GM23338 (cell line): Measurements from ENCODE around the gene MLLT11.

ENCODE experiments used
- CTCF ChIP-seq, 2 experiments: fragments of 200-600 bp in 1 of 2; sonication (generic) in 1 of 2; conservative IDR thresholded peaks; 2 replicates each; pipeline versions ENCODE4 v1.5.1 to v1.6.1; 2016 to 2017; ENCODE audit warnings: antibody characterized with exemption in 2 of 2, low read depth in 2 of 2, mild to moderate bottlenecking in 2 of 2, moderate library complexity in 1 of 2
- EZH2 ChIP-seq: fragments of 200-600 bp; sonication (generic); IDR thresholded peaks from one replicate; pipeline ENCODE4 v1.8.0; 2017; ENCODE audit warnings: antibody characterized with exemption, mild to moderate bottlenecking, low read depth; ENCODE audit not compliant: unreplicated experiment

- TF ChIP-seq CTCF (conservative IDR thresholded peaks at IDR 0.05; ENCODE audit: low read depth in 2 of 2) (peak; percentile 46 to 60), EZH2 (no peak)
Measured at GRCh38 chr1:151059109-151060006, 839 bp upstream of the MLLT11 start, which contains the start of gene CDC42SE1.
